ENCODE measurements around the gene OR51B2.

DNA sequence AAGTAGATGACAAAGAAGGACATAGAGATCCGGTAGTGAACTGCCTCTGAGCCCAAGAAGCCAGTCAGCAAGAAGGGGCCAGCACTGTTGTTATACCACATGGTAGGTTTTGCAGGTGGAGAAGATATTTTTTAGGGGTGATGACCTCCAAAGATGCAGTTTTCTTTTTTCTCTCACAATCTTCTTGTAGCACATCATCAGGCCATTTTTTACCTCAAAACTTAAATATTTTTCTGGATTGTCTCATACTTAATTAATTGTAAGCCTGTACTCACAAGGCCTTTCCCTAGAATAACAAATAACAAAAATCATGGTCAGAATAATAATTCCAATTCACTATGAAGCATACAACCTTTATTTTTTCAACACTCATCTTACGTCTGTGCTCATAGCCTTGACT, 22.3 kb downstream of the OR51B2 start, which contains the start of gene OR51B4:
- TF ChIP-seq, protein P1, sequence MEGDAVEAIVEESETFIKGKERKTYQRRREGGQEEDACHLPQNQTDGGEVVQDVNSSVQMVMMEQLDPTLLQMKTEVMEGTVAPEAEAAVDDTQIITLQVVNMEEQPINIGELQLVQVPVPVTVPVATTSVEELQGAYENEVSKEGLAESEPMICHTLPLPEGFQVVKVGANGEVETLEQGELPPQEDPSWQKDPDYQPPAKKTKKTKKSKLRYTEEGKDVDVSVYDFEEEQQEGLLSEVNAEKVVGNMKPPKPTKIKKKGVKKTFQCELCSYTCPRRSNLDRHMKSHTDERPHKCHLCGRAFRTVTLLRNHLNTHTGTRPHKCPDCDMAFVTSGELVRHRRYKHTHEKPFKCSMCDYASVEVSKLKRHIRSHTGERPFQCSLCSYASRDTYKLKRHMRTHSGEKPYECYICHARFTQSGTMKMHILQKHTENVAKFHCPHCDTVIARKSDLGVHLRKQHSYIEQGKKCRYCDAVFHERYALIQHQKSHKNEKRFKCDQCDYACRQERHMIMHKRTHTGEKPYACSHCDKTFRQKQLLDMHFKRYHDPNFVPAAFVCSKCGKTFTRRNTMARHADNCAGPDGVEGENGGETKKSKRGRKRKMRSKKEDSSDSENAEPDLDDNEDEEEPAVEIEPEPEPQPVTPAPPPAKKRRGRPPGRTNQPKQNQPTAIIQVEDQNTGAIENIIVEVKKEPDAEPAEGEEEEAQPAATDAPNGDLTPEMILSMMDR (conservative IDR thresholded peaks at IDR 0.05 in 1 of 2, IDR thresholded peaks at IDR 0.05 in 1 of 2; ENCODE audit: low read depth in 1 of 2, low read length in 2 of 2) = no peak
- no peak for TF ChIP-seq EZH2 (IDR thresholded peaks at IDR 0.05; ENCODE audit: low read length, missing control alignments)

Data from fibroblast of lung (primary cell).